HFFc6 (cell line): ENCODE measurements around the gene PON1. TPM values are rescaled to one million over a fixed set of nuclear protein-coding genes. Genes with fewer than 3 reads are reported as not detected.

Experiments used
- DNase-seq: peaks from one replicate; pipeline ENCODE4 v3.0.0-alpha.2; 2018
- H3K27ac Mint-ChIP-seq: 2 replicates; pipeline ENCODE4 v1.8.0; 2020; ENCODE audit warnings: mild to moderate bottlenecking, mixed read lengths
- H3K27me3 Mint-ChIP-seq: 2 replicates; pipeline ENCODE4 v1.8.0; 2021; ENCODE audit warnings: mild to moderate bottlenecking, moderate library complexity, mixed read lengths; ENCODE audit not compliant: insufficient read depth
- H3K36me3 Mint-ChIP-seq: 2 replicates; pipeline ENCODE4 v1.8.0; 2021; ENCODE audit warnings: low read depth, mixed read lengths
- H3K4me1 Mint-ChIP-seq: 2 replicates; pipeline ENCODE4 v1.8.0; 2020; ENCODE audit warnings: low read depth, mixed read lengths
- H3K4me3 Mint-ChIP-seq: 2 replicates; pipeline ENCODE4 v1.8.0; 2020; ENCODE audit warnings: mild to moderate bottlenecking, moderate library complexity, mixed read lengths
- H3K9me3 Mint-ChIP-seq: 2 replicates; pipeline ENCODE4 v1.8.0; 2020; ENCODE audit warnings: mild to moderate bottlenecking, mixed read lengths
- CTCF ChIP-seq: fragments of 200-600 bp; sonication (generic); IDR thresholded peaks from 2 replicates; pipeline ENCODE4 v1.5.0; 2021; ENCODE audit warnings: antibody characterized with exemption, mild to moderate bottlenecking
- total RNA-seq, 6 experiments: library from RNA; stranded (reverse); fragmentation: NEBNext Ultra II Directional; extraction: Animal tissue kit (Norgen Biotek cat#: 25700); gene quantifications; 2 replicates in 1 of 6; 3 replicates in 5 of 6; pipeline ENCODE4 v1.2.3, GENCODE V29; 2021

PON1 gene
- total RNA-seq, 6 experiments from 2014 or later = not detected

- no peak overlapping the region for H3K27ac Mint-ChIP-seq
- H3K9me3 Mint-ChIP-seq = no peaks in the 10 kb centered on the region; the same call in 1 of the 2 replicates
- no peaks in the 10 kb centered on the region for H3K4me1 Mint-ChIP-seq
- TF ChIP-seq CTCF = no peak
- H3K36me3 Mint-ChIP-seq = no peaks in the 10 kb centered on the region
- H3K4me3 Mint-ChIP-seq = no peak overlapping the region
- H3K27me3 Mint-ChIP-seq = no peaks in the 10 kb centered on the region
- DNase-seq = no peak
Observed at GRCh38 chr7:95312561-95312960, 11.8 kb downstream of the PON1 start.

DNA sequence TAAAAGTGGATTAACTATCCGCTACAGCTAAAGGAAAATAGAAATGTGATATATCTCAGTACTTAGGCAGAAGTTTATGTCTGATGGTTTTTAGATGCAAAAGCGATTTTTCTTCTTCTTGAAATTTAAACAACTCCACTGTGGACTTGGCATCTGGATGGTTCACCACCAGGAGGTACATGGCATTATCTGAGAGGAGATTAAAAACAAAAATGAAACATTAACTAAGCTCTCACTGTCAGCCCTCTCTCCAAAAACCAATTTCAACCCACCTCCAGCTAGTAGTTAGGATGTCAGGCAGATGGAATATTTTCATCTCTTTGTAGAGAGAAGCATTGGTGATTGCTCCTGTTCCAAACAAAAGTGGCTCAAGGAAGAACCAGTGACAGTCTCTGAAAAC, 12.9 kb downstream of the PON1 start:
- H3K9me3 Mint-ChIP-seq = no peaks in the 10 kb centered on the region; the same call in 1 of the 2 replicates
- H3K27ac Mint-ChIP-seq = no peak overlapping the region
- no peaks in the 10 kb centered on the region for H3K27me3 Mint-ChIP-seq
- no peak for DNase-seq
- H3K4me3 Mint-ChIP-seq = no peak overlapping the region
- no peaks in the 10 kb centered on the region for H3K4me1 Mint-ChIP-seq
- H3K36me3 Mint-ChIP-seq = no peaks in the 10 kb centered on the region
- TF ChIP-seq CTCF = no peak

GRCh38 chr7:95309951-95310350, 14.4 kb downstream of the PON1 start:
- no peak overlapping the region for H3K27ac Mint-ChIP-seq
- H3K36me3 Mint-ChIP-seq = no peaks in the 10 kb centered on the region
- no peaks in the 10 kb centered on the region for H3K4me1 Mint-ChIP-seq
- no peaks in the 10 kb centered on the region; the same call in 1 of the 2 replicates for H3K9me3 Mint-ChIP-seq
- no peak overlapping the region for H3K4me3 Mint-ChIP-seq
- no peak for TF ChIP-seq CTCF
- DNase-seq = no peak
- no peaks in the 10 kb centered on the region for H3K27me3 Mint-ChIP-seq

DNA sequence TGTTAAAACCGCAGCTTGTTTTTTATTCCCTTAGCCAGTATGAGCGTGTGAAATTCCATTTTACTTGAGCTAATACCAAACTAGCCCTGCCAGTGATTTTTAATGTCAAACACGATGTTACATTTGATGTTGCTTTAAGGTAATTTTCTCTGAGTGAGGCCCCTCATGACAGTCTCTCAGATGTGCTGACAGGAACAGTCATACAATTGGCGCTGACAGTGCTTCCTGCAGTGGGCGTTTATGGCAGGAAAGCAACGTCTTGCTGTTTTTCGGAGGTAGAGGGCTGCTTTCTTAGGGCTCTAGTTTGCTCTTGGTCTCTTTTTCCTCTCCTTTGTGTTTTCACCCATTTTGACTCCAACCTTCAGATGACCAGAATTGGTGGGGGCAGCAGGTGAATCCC, 19.3 kb downstream of the PON1 start:
- no peak for TF ChIP-seq CTCF
- Mint-ChIP-seq H3K4me1 (no peaks in the 10 kb centered on the region), H3K36me3 (no peaks in the 10 kb centered on the region), H3K4me3 (no peak overlapping the region), H3K27me3 (no peaks in the 10 kb centered on the region), H3K27ac (no peak overlapping the region), H3K9me3 (peaks cover 9% of the 10 kb centered on the region)
- DNase-seq = no peak

DNA sequence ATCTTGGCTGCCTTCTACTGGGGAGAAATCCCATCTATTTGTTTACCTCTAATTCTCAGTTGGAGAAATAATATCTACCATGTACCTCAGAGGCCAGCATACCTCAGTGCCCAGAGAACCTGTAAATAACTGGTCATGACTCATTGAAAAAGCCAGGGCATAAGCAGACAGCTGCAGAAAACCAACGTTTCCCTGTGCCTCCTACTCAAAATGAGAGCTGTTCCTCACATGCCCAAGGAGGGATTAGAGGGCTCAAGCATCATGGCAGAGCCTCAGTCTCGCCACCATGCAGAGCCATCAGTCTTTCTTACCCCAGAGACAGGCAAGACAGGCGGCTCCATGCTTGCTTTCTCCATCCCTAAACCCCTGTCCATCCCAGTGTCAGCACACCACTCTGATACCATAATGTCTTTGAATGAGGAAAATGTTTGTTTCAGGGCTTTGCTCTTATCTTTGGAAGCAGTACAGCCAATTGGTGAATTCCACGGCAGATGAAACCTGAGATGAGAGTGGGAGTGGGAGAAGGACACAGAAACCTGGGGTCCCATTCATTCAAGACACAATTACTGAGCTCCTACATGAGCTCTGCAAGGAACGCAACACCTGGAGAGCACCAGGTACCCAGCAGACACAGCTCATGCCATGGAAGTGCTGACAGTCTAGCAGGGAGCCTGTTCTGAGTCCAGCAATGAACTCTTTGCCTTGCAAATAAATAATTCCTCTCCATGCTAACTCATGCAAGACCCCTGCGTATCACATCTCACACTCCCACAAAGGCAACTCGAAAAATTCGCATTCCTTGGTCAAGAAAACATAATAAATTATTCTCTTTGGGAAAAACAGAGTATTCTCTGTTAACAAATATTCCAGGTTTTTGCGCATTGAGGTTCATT, 21.1 kb downstream of the PON1 start:
- Mint-ChIP-seq H3K4me3 (no peak overlapping the region), H3K27me3 (no peaks in the 10 kb centered on the region), H3K27ac (no peak overlapping the region), H3K4me1 (no peaks in the 10 kb centered on the region), H3K36me3 (no peaks in the 10 kb centered on the region), H3K9me3 (peaks cover 9% of the 10 kb centered on the region)
- no peak for TF ChIP-seq CTCF
- no peak for DNase-seq
